H1 (cell line): Measurements from ENCODE around the gene PACSIN1. TPM values are rescaled to one million over a fixed set of nuclear protein-coding genes. Genes with fewer than 3 reads are reported as not detected.

Source experiments
- CTCF ChIA-PET: fragments of 300-600 bp; sonication (Branson Sonifier 250); formaldehyde crosslinking; loops from one replicate; lab custom pipeline; 2021; ENCODE audit not compliant: partially characterized antibody; lab: Charles Lee
- POLR2A ChIA-PET: fragments of 300-600 bp; sonication (Branson Sonifier 250); formaldehyde crosslinking; loops from one replicate; lab custom pipeline; 2021; ENCODE audit warnings: inconsistent platforms; ENCODE audit not compliant: partially characterized antibody; lab: Charles Lee
- DNase-seq, 2 experiments: peaks; one replicate each; pipeline versions ENCODE4 v3.0.0 to v3.0.0-alpha.2; 2010 to 2022; ENCODE audit warnings: low spot score in 2 of 2, low read depth in 1 of 2, mixed read lengths in 1 of 2
- FAIRE-seq: peaks from 2 replicates; lab custom pipeline; 2011; peaks lifted over from hg19 to GRCh38; lab: Jason Lieb, UNC
- H2AFZ ChIP-seq: 2 replicates; pipeline ENCODE4 v1.8.1; 2012; ENCODE audit warnings: low read length, inconsistent platforms
- H2AK5ac ChIP-seq: 2 replicates; pipeline ENCODE4 v1.6.1; 2013; ENCODE audit warnings: low read depth, low read length
- H2BK120ac ChIP-seq: replicated peaks from 2 replicates; pipeline ENCODE3; 2013; ENCODE audit warnings: low read depth, low read length, inconsistent platforms
- H2BK12ac ChIP-seq: 2 replicates; pipeline ENCODE4 v1.6.1; 2013; ENCODE audit warnings: low read depth, low read length
- H2BK15ac ChIP-seq: 2 replicates; pipeline ENCODE4 v1.6.1; 2013; ENCODE audit warnings: low read length
- H2BK20ac ChIP-seq: 2 replicates; pipeline ENCODE4 v1.6.1; 2013; ENCODE audit warnings: low read length
- H2BK5ac ChIP-seq: 2 replicates; pipeline ENCODE4 v1.6.1; 2013; ENCODE audit warnings: low read depth, low read length
- H3K14ac ChIP-seq: 2 replicates; pipeline ENCODE4 v1.6.1; 2013; ENCODE audit warnings: inconsistent platforms; ENCODE audit not compliant: insufficient read length
- H3K18ac ChIP-seq: 2 replicates; pipeline ENCODE4 v1.6.1; 2013; ENCODE audit warnings: low read length; ENCODE audit errors: extremely low read depth
- H3K23ac ChIP-seq: 2 replicates; pipeline ENCODE4 v1.6.1; 2013; ENCODE audit warnings: inconsistent platforms; ENCODE audit not compliant: insufficient read length
- H3K23me2 ChIP-seq: 2 replicates; pipeline ENCODE4 v1.6.1; 2013; ENCODE audit warnings: low read depth, low read length
- H3K27ac ChIP-seq: 2 replicates; pipeline ENCODE4 v1.6.1; 2011; ENCODE audit warnings: low read depth, low read length, inconsistent platforms
- H3K27me3 ChIP-seq, 4 experiments: replicated peaks in 1 of 4; 1 replicate in 1 of 4; 2 replicates in 3 of 4; pipeline versions ENCODE4 v1.6.1 to v1.8.1; 2011 to 2013; ENCODE audit warnings: low read length in 3 of 4, mild to moderate bottlenecking in 3 of 4, inconsistent platforms in 2 of 4, mixed read lengths in 2 of 4, moderate library complexity in 1 of 4; ENCODE audit not compliant: control insufficient read depth in 3 of 4, insufficient read depth in 3 of 4; ENCODE audit errors: extremely low read depth in 1 of 4
- H3K36me3 ChIP-seq, 4 experiments: 2 replicates each; pipeline versions ENCODE4 v1.6.1 to v1.8.1; 2011 to 2013; ENCODE audit warnings: mild to moderate bottlenecking in 4 of 4, low read length in 3 of 4, moderate library complexity in 2 of 4, control low read depth in 1 of 4, inconsistent platforms in 1 of 4; ENCODE audit not compliant: insufficient read depth in 4 of 4, control insufficient read depth in 2 of 4
- H3K4ac ChIP-seq: replicated peaks from 2 replicates; pipeline ENCODE3; 2013; ENCODE audit warnings: low read length, low read depth, mixed read lengths, inconsistent platforms; ENCODE audit not compliant: insufficient read length
- H3K4me1 ChIP-seq, 4 experiments: replicated peaks in 1 of 4; 1 replicate in 1 of 4; 2 replicates in 3 of 4; pipeline versions ENCODE4 v1.6.1 to v1.8.1; 2011 to 2013; ENCODE audit warnings: low read length in 3 of 4, inconsistent platforms in 2 of 4, mixed read lengths in 1 of 4; ENCODE audit not compliant: insufficient read depth in 4 of 4, control insufficient read depth in 3 of 4
- H3K4me2 ChIP-seq, 2 experiments: 2 replicates each; pipeline versions ENCODE4 v1.6.1 to v1.8.1; 2011 to 2013; ENCODE audit warnings: low read depth in 2 of 2, low read length in 2 of 2, control low read depth in 1 of 2, inconsistent platforms in 1 of 2, mild to moderate bottlenecking in 1 of 2; ENCODE audit not compliant: insufficient read depth in 1 of 2
- H3K4me3 ChIP-seq, 4 experiments: fragments of 200-600, 300-600 bp in 1 of 4; sonication (generic), shearing (Covaris generic), sonication (Bioruptor Twin) in 1 of 4; 2 replicates each; pipeline versions ENCODE4 v1.5.1 to v1.8.1; 2011 to 2016; ENCODE audit warnings: low read length in 4 of 4, low read depth in 3 of 4, control low read depth in 2 of 4, inconsistent platforms in 2 of 4, mild to moderate bottlenecking in 2 of 4, mixed read lengths in 1 of 4, moderate library complexity in 1 of 4; ENCODE audit not compliant: insufficient read depth in 2 of 4; ENCODE audit errors: extremely low read depth in 1 of 4
- H3K56ac ChIP-seq: replicated peaks from 2 replicates; pipeline ENCODE3; 2013; ENCODE audit warnings: low read depth, mild to moderate bottlenecking, mixed read lengths, low read length, inconsistent platforms; ENCODE audit not compliant: insufficient read length
- H3K79me1 ChIP-seq: 2 replicates; pipeline ENCODE4 v1.6.1; 2013; ENCODE audit warnings: low read depth, low read length, control low read depth
- H3K79me2 ChIP-seq, 2 experiments: 2 replicates each; pipeline versions ENCODE4 v1.6.1 to v1.8.1; 2012 to 2013; ENCODE audit warnings: low read length in 2 of 2, mild to moderate bottlenecking in 2 of 2, inconsistent platforms in 1 of 2; ENCODE audit not compliant: insufficient read depth in 2 of 2, control insufficient read depth in 1 of 2
- H3K9ac ChIP-seq, 4 experiments: replicated peaks in 1 of 4; 1 replicate in 1 of 4; 2 replicates in 3 of 4; pipeline versions ENCODE4 v1.6.1 to v1.8.1; 2011 to 2013; ENCODE audit warnings: low read depth in 3 of 4, low read length in 3 of 4, control low read depth in 2 of 4, mild to moderate bottlenecking in 2 of 4, moderate library complexity in 2 of 4, inconsistent platforms in 1 of 4; ENCODE audit errors: extremely low read depth in 1 of 4
- H3K9me3 ChIP-seq, 2 experiments: 2 replicates each; pipeline versions ENCODE4 v1.6.1 to v1.8.1; 2012 to 2013; ENCODE audit warnings: mild to moderate bottlenecking in 2 of 2, moderate library complexity in 2 of 2, control low read depth in 1 of 2, inconsistent platforms in 1 of 2, low read depth in 1 of 2, low read length in 1 of 2, mixed read lengths in 1 of 2; ENCODE audit not compliant: insufficient read depth in 2 of 2
- H4K20me1 ChIP-seq, 2 experiments: replicated peaks in 1 of 2; 2 replicates each; pipeline versions ENCODE3 to v1.8.1; 2011 to 2013; ENCODE audit warnings: inconsistent platforms in 2 of 2, low read length in 2 of 2, mild to moderate bottlenecking in 1 of 2; ENCODE audit not compliant: insufficient read depth in 2 of 2, control insufficient read depth in 1 of 2
- H4K5ac ChIP-seq: 2 replicates; pipeline ENCODE4 v1.6.1; 2013; ENCODE audit warnings: low read length, low read depth, mixed read lengths, inconsistent platforms; ENCODE audit not compliant: insufficient read length
- H4K8ac ChIP-seq: 2 replicates; pipeline ENCODE4 v1.8.0; 2013; ENCODE audit warnings: mild to moderate bottlenecking, moderate library complexity, low read length, inconsistent platforms; ENCODE audit not compliant: insufficient read depth; ENCODE audit errors: extremely low read depth
- H4K91ac ChIP-seq: replicated peaks from 2 replicates; pipeline ENCODE3; 2013; ENCODE audit warnings: low read length, mixed read lengths, inconsistent platforms; ENCODE audit not compliant: insufficient read length
- CHD1 ChIP-seq: IDR thresholded peaks from 2 replicates; pipeline ENCODE4 v1.6.1; 2012; ENCODE audit warnings: low read depth, low read length, improper control_type of control experiment
- NANOG ChIP-seq: IDR thresholded peaks from 2 replicates; pipeline ENCODE4 v1.6.1; 2011; ENCODE audit warnings: low read length, low read depth, mild to moderate bottlenecking, inconsistent platforms; ENCODE audit not compliant: insufficient read depth, poor library complexity, severe bottlenecking
- PHF8 ChIP-seq: fragments of 200-600 bp; sonication (generic); conservative IDR thresholded peaks from 2 replicates; pipeline ENCODE4 v1.7.1; 2012; ENCODE audit warnings: low read depth, mild to moderate bottlenecking, inconsistent platforms, low read length, moderate library complexity
- POU5F1 ChIP-seq: IDR thresholded peaks from 2 replicates; pipeline ENCODE4 v1.6.1; 2011; ENCODE audit warnings: low read depth, mild to moderate bottlenecking, low read length, moderate library complexity
- RBBP5 ChIP-seq: IDR thresholded peaks from 2 replicates; pipeline ENCODE4 v1.7.1; 2012; ENCODE audit warnings: low read depth, mild to moderate bottlenecking, inconsistent platforms, low read length, moderate library complexity, borderline replicate concordance
- SAP30 ChIP-seq: fragments of 300-600 bp; sonication (generic); IDR thresholded peaks from 2 replicates; pipeline ENCODE4 v1.7.1; 2012; ENCODE audit warnings: low read length, moderate library complexity, mild to moderate bottlenecking, inconsistent platforms; ENCODE audit not compliant: insufficient read depth, insufficient replicate concordance
- TAF1 ChIP-seq: IDR thresholded peaks from 2 replicates; pipeline ENCODE4 v1.6.1; 2011; ENCODE audit warnings: mild to moderate bottlenecking, low read depth, low read length
- WGBS, 2 experiments: shearing (Covaris generic) in 1 of 2; methylation state at CpG; one replicate each; pipeline versions ENCODE4 v1.1.6 to v1.1.7; 2013 to 2015; ENCODE audit warnings: low lambda C conversion rate in 2 of 2, mixed read lengths in 2 of 2, inconsistent platforms in 1 of 2, low coverage in 1 of 2, missing lambda C conversion rate in 1 of 2; ENCODE audit not compliant: insufficient replicate concordance in 2 of 2, insufficient coverage in 1 of 2, insufficient read length in 1 of 2; ENCODE audit errors: extremely low coverage in 1 of 2, missing lambda C conversion rate in 1 of 2; 5-methylcytosine and 5-hydroxymethylcytosine counted together
- polyA plus RNA-seq, 7 experiments: library from polyadenylated mRNA; depleted of rRNA in 3 of 7; stranded (reverse) in 5 of 7; unstranded in 2 of 7; fragments of >200 nt in 5 of 7; fragments of 200-250 nt in 2 of 7; gene quantifications; 1 replicate in 5 of 7; 2 replicates in 1 of 7; 4 replicates in 1 of 7; pipeline versions ENCODE4 v1.2.1 to v1.2.3, GENCODE V29; 2011 to 2013; ENCODE audit warnings: missing spikeins in 2 of 7, mixed read lengths in 2 of 7
- total RNA-seq: library from RNA; stranded (reverse); fragmentation: NEBNext Ultra II Directional; extraction: Animal tissue kit (Norgen Biotek cat#: 25700); gene quantifications from 2 replicates; pipeline ENCODE4 v1.2.1, GENCODE V29; 2021

The PACSIN1 gene
- total and polyA plus RNA-seq, 2 of the 8 experiments (the other 6 are each of a cell fraction or from before 2014, with no cell fraction given): 5.9 to 11.1 TPM

- no peaks in the 10 kb centered on the region for H4K20me1 ChIP-seq
- no peak overlapping the region for H2BK12ac ChIP-seq
- peaks cover 3 to 20% (median 9%) of the 10 kb centered on the region in 4 experiments for H3K4me1 ChIP-seq
- no peak overlapping the region for H3K14ac ChIP-seq
- no peaks in the 10 kb centered on the region for H3K79me2 ChIP-seq
- no peak overlapping the region for H3K4ac ChIP-seq
- H3K23me2 ChIP-seq: no peaks in the 10 kb centered on the region; the same call in 1 of the 2 replicates
- no peaks in the 10 kb centered on the region for H3K36me3 ChIP-seq
- no peak overlapping the region for H3K27ac ChIP-seq
- TF ChIP-seq NANOG (no peak), SAP30 (no peak), TAF1 (no peak), PHF8 (no peak), CHD1 (no peak), RBBP5 (no peak), POU5F1 (no peak)
- H2BK5ac ChIP-seq: no peak overlapping the region
- H3K79me1 ChIP-seq: no peaks in the 10 kb centered on the region
- 0 out of 2 replicates have a peak overlapping the region, but pooled peaks have one; percentile 61 for H2BK15ac ChIP-seq
- H3K9ac ChIP-seq: no peak overlapping the region
- no peak overlapping the region for H2BK120ac ChIP-seq
- no peak overlapping the region for H2AK5ac ChIP-seq
- H4K8ac ChIP-seq: no peak overlapping the region
- no peak overlapping the region for H4K5ac ChIP-seq
- no peak for FAIRE-seq
- ChIA-PET POLR2A (interaction anchor here (1.3 to 3.1 kb wide), 3 partner anchors 9 to 13 kb away, joined by 3 to 15 read pairs (median 5); no protein-coding TSS in a partner anchor), CTCF (interaction anchor here (1.0 to 8.4 kb wide), 9 partner anchors 9 to 86 kb away, joined by 3 to 79 read pairs (median 5); no protein-coding TSS in a partner anchor)
- H3K9me3 ChIP-seq: no peaks in the 10 kb centered on the region
- 89% methylated on average over 9 of the region's 13 CpGs; no CpG with 5 or more reads in 1 of the 2 experiments for WGBS, 2 experiments
- H3K56ac ChIP-seq: no peak overlapping the region
- no peaks in the 10 kb centered on the region for H3K27me3 ChIP-seq
- H2BK20ac ChIP-seq: no peak overlapping the region
- no peak overlapping the region for H4K91ac ChIP-seq
- H2AFZ ChIP-seq: no peak overlapping the region
- H3K4me3 ChIP-seq: no peak overlapping the region
- no peak overlapping the region for H3K4me2 ChIP-seq
- H3K18ac ChIP-seq: no peak overlapping the region
- DNase-seq: no peak
- no peak overlapping the region for H3K23ac ChIP-seq
Measured at GRCh38 chr6:34525431-34526175, 59.7 kb downstream of the PACSIN1 start.
